Measurements from ENCODE around the gene MRPS30. TPM values are rescaled to one million over a fixed set of nuclear protein-coding genes. Genes with fewer than 3 reads are reported as not detected.
"Not testable (repeated sequence)": the region's sequence is repeated elsewhere in the genome, so short reads cannot be mapped to it uniquely, and the experiment has no call there.

MRPS30 gene
- total RNA-seq, 1 donor from 2014 or later = 87.4 TPM

DNA sequence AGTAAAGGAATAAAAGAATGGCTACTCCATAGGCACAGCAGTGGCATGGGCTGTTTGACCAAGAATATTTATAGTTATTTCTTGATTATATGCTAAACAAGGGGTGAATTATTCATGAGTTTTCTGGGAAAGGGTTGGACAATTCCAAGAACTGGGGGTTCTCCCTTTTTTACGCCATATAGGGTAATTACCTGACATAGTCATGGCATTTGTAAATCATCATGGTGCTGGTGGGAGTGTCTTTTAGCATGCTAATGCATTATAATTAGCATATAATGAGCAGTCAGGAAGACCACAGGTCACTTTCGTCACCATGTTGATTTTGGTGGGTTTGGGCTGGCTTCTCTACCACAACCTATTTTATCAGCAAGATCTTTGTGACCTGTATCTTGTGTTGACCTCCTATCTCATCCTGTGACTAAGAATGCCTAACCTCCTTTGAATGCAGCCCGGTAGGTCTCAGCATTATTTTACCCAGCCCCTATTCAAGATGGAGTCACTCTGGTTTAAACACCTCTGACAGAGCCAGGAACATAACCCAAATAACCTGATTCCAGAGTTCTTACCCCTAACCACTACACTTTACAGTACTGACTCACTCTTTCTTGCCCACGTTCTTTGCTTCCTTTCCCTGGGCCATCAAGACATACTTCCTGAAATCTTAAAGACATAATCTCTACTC is 25.0 kb upstream of the MRPS30 start:
- H3K4me3 Mint-ChIP-seq = no peak overlapping the region
- no peaks in the 10 kb centered on the region for H3K4me1 Mint-ChIP-seq
- no peak overlapping the region for H3K27ac ChIP-seq
- peaks cover 19% of the 10 kb centered on the region for H3K9me3 Mint-ChIP-seq
- H3K4me1 ChIP-seq = no peaks in the 10 kb centered on the region
- peaks cover 4% of the 10 kb centered on the region for H3K9me3 ChIP-seq (ENCODE audit: low read depth)
- peaks cover under 1% of the 10 kb centered on the region for H3K27me3 Mint-ChIP-seq (ENCODE audit: insufficient read depth, low read depth)
- no peaks in the 10 kb centered on the region for H4K20me1 ChIP-seq (ENCODE audit: low read depth)
- no peaks in the 10 kb centered on the region for H3K79me2 ChIP-seq (ENCODE audit: low read depth)
- no peaks in the 10 kb centered on the region for H3K36me3 Mint-ChIP-seq
- H3K4me2 ChIP-seq = no peak overlapping the region
- no peak overlapping the region for H3K9ac ChIP-seq
- no peaks in the 10 kb centered on the region for H3K36me3 ChIP-seq
- TF ChIP-seq, protein P1, sequence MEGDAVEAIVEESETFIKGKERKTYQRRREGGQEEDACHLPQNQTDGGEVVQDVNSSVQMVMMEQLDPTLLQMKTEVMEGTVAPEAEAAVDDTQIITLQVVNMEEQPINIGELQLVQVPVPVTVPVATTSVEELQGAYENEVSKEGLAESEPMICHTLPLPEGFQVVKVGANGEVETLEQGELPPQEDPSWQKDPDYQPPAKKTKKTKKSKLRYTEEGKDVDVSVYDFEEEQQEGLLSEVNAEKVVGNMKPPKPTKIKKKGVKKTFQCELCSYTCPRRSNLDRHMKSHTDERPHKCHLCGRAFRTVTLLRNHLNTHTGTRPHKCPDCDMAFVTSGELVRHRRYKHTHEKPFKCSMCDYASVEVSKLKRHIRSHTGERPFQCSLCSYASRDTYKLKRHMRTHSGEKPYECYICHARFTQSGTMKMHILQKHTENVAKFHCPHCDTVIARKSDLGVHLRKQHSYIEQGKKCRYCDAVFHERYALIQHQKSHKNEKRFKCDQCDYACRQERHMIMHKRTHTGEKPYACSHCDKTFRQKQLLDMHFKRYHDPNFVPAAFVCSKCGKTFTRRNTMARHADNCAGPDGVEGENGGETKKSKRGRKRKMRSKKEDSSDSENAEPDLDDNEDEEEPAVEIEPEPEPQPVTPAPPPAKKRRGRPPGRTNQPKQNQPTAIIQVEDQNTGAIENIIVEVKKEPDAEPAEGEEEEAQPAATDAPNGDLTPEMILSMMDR (IDR thresholded peaks at IDR 0.05) = no peak
- no peak for TF ChIP-seq EZH2phosphoT487 (IDR thresholded peaks at IDR 0.05)
- TF ChIP-seq EZH2 (IDR thresholded peaks at IDR 0.05) = no peak
- H3F3A ChIP-seq (ENCODE audit: low read depth) = no peaks in the 10 kb centered on the region
- no peaks in the 10 kb centered on the region for H3K27me3 ChIP-seq
- no peak overlapping the region for H3K4me3 ChIP-seq
- no peak overlapping the region for H3K27ac Mint-ChIP-seq
- no peak overlapping the region for H2AFZ ChIP-seq (replicated peaks)
- no peak for DNase-seq (ENCODE audit: low spot score)

DNA sequence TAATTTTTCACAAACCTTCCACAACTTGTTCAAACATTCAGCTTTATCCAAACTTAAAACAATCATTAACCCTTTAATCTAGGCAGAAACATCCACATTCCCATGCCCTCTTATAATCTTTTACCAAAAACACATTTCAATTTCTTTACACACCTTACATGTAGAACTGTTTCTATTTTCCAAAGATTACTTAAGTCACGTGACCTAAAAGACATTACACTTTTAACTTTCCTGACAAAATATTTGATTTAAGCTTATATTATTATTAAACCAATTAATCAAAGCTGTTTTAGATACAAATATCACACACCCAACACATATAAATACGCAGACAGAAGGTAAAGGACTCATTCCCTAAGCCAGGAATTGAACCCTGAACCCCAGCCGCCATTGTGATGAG is 21.0 kb upstream of the MRPS30 start:
- Histone ChIP-seq H3K79me2 (ENCODE audit: low read depth) (no peaks in the 10 kb centered on the region), H3F3A (ENCODE audit: low read depth) (no peaks in the 10 kb centered on the region), H3K4me3 (no peak overlapping the region), H3K4me1 (no peaks in the 10 kb centered on the region), H3K27ac (no peak overlapping the region), H4K20me1 (ENCODE audit: low read depth) (no peaks in the 10 kb centered on the region), H3K27me3 (no peaks in the 10 kb centered on the region), H3K36me3 (no peaks in the 10 kb centered on the region), H3K4me2 (no peak overlapping the region), H3K9me3 (ENCODE audit: low read depth) (peaks cover 4% of the 10 kb centered on the region), H3K9ac (no peak overlapping the region), H2AFZ (replicated peaks) (no peak overlapping the region)
- Mint-ChIP-seq H3K27ac (no peak overlapping the region), H3K36me3 (no peaks in the 10 kb centered on the region), H3K9me3 (peaks cover 33% of the 10 kb centered on the region), H3K4me3 (no peak overlapping the region), H3K4me1 (peaks cover 3% of the 10 kb centered on the region), H3K27me3 (ENCODE audit: insufficient read depth, low read depth) (peaks cover 3% of the 10 kb centered on the region)
- TF ChIP-seq, protein P1 (IDR thresholded peaks at IDR 0.05) = no peak
- TF ChIP-seq EZH2 (IDR thresholded peaks at IDR 0.05) (no peak), EZH2phosphoT487 (IDR thresholded peaks at IDR 0.05) (no peak)
- DNase-seq (ENCODE audit: low spot score) = no peak

DNA sequence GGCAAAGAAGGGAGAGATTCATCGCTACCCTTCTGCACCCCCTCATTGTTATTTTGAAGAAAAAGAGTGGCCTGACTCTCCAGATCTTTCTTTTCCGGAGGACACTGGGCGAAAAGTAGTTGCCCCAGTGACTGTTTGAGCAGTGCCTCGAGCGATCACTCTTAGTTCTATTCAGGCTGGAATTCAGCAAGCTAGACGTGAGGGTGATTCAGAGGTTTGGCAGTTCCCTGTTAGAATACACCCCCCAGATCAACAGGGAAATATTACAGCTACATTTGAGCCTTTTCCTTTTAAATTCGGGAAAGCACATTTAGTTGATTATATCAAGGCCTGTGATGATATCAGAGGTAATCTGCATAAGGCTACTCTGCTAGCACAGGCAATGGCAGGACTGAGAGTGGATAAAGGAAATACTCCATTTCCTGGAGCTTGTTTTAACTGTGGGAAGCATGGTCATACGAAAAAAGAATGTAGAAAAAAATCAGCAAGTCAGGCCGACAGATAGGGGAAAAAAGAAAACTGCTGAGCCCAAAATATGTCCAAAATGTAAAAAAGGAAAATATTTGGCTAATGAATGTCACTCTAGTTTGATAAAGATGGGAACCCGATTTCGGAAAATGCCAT is 19.3 kb upstream of the MRPS30 start:
- H3K36me3 Mint-ChIP-seq, H3K4me2 ChIP-seq, H3K4me3 Mint-ChIP-seq: not testable (repeated sequence)

DNA sequence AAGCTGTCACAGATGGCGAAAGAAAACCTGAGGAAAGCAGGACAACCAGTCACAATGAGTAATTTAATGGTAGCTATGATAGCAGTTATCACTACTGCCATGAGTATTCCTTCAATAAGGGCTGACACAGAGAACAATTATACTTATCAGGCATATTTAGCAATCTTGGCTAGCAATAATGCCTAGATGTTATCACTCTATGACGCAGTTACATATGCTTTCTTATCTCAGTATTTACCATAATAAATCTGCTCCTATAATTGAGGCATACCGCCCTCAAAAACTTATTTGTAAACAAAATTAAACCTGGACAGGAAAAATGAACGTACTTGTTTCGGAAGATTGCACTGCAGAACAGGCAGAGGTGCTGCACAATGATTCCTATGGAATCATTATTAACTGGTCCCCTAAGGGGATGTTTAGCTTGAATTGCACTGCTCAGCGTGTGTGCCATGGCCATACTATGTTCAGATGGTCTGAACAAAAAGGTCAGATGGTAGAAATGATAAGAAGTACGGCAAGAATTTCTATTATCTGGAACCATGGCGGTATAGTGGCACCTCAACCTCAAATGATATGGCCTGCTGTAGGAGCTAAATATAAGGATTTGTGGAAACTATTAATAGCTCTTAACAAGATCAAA is 16.6 kb upstream of the MRPS30 start:
- not testable (repeated sequence) for H2AFZ ChIP-seq (replicated peaks); H3K79me2 ChIP-seq (ENCODE audit: low read depth); H3K27ac ChIP-seq; H3K9ac ChIP-seq; H4K20me1 ChIP-seq (ENCODE audit: low read depth); H3K27me3 ChIP-seq; H3K4me1 ChIP-seq; H3F3A ChIP-seq (ENCODE audit: low read depth); H3K4me2 ChIP-seq; H3K36me3 Mint-ChIP-seq; H3K4me3 Mint-ChIP-seq; H3K4me1 Mint-ChIP-seq; DNase-seq (ENCODE audit: low spot score); H3K27ac Mint-ChIP-seq; H3K9me3 ChIP-seq (ENCODE audit: low read depth); H3K36me3 ChIP-seq; H3K4me3 ChIP-seq; H3K27me3 Mint-ChIP-seq (ENCODE audit: insufficient read depth, low read depth)
- H3K9me3 Mint-ChIP-seq = peaks cover 44% of the 10 kb centered on the region

More for the DNA sequence above, 19.3 kb upstream of the MRPS30 start:
- H3K27ac Mint-ChIP-seq; H3K9ac ChIP-seq; H3K27me3 ChIP-seq; H3K9me3 ChIP-seq (ENCODE audit: low read depth); H4K20me1 ChIP-seq (ENCODE audit: low read depth); H3K36me3 ChIP-seq; H3K4me3 ChIP-seq; H3K27me3 Mint-ChIP-seq (ENCODE audit: insufficient read depth, low read depth); H2AFZ ChIP-seq (replicated peaks); H3F3A ChIP-seq (ENCODE audit: low read depth); H3K4me1 ChIP-seq; H3K79me2 ChIP-seq (ENCODE audit: low read depth); H3K4me1 Mint-ChIP-seq; DNase-seq (ENCODE audit: low spot score); H3K27ac ChIP-seq: not testable (repeated sequence)
- H3K9me3 Mint-ChIP-seq = peaks cover 44% of the 10 kb centered on the region
